H1 (cell line): ENCODE data around the gene KCNG3. TPM values are rescaled to one million over a fixed set of nuclear protein-coding genes. Genes with fewer than 3 reads are reported as not detected.

Experiments
- CTCF ChIA-PET: fragments of 300-600 bp; sonication (Branson Sonifier 250); formaldehyde crosslinking; loops from one replicate; lab custom pipeline; 2021; ENCODE audit not compliant: partially characterized antibody; lab: Charles Lee
- POLR2A ChIA-PET: fragments of 300-600 bp; sonication (Branson Sonifier 250); formaldehyde crosslinking; loops from one replicate; lab custom pipeline; 2021; ENCODE audit warnings: inconsistent platforms; ENCODE audit not compliant: partially characterized antibody; lab: Charles Lee
- DNase-seq, 2 experiments: peaks; one replicate each; pipeline versions ENCODE4 v3.0.0 to v3.0.0-alpha.2; 2010 to 2022; ENCODE audit warnings: low spot score in 2 of 2, low read depth in 1 of 2, mixed read lengths in 1 of 2
- FAIRE-seq: peaks from 2 replicates; lab custom pipeline; 2011; peaks lifted over from hg19 to GRCh38; lab: Jason Lieb, UNC
- H2AFZ ChIP-seq: 2 replicates; pipeline ENCODE4 v1.8.1; 2012; ENCODE audit warnings: low read length, inconsistent platforms
- H2AK5ac ChIP-seq: 2 replicates; pipeline ENCODE4 v1.6.1; 2013; ENCODE audit warnings: low read depth, low read length
- H2BK120ac ChIP-seq: replicated peaks from 2 replicates; pipeline ENCODE3; 2013; ENCODE audit warnings: low read depth, low read length, inconsistent platforms
- H2BK12ac ChIP-seq: 2 replicates; pipeline ENCODE4 v1.6.1; 2013; ENCODE audit warnings: low read depth, low read length
- H2BK15ac ChIP-seq: 2 replicates; pipeline ENCODE4 v1.6.1; 2013; ENCODE audit warnings: low read length
- H2BK20ac ChIP-seq: 2 replicates; pipeline ENCODE4 v1.6.1; 2013; ENCODE audit warnings: low read length
- H2BK5ac ChIP-seq: 2 replicates; pipeline ENCODE4 v1.6.1; 2013; ENCODE audit warnings: low read depth, low read length
- H3K14ac ChIP-seq: 2 replicates; pipeline ENCODE4 v1.6.1; 2013; ENCODE audit warnings: inconsistent platforms; ENCODE audit not compliant: insufficient read length
- H3K18ac ChIP-seq: 2 replicates; pipeline ENCODE4 v1.6.1; 2013; ENCODE audit warnings: low read length; ENCODE audit errors: extremely low read depth
- H3K23ac ChIP-seq: 2 replicates; pipeline ENCODE4 v1.6.1; 2013; ENCODE audit warnings: inconsistent platforms; ENCODE audit not compliant: insufficient read length
- H3K23me2 ChIP-seq: 2 replicates; pipeline ENCODE4 v1.6.1; 2013; ENCODE audit warnings: low read depth, low read length
- H3K27ac ChIP-seq: 2 replicates; pipeline ENCODE4 v1.6.1; 2011; ENCODE audit warnings: low read depth, low read length, inconsistent platforms
- H3K27me3 ChIP-seq, 4 experiments: replicated peaks in 1 of 4; 1 replicate in 1 of 4; 2 replicates in 3 of 4; pipeline versions ENCODE4 v1.6.1 to v1.8.1; 2011 to 2013; ENCODE audit warnings: low read length in 3 of 4, mild to moderate bottlenecking in 3 of 4, inconsistent platforms in 2 of 4, mixed read lengths in 2 of 4, moderate library complexity in 1 of 4; ENCODE audit not compliant: control insufficient read depth in 3 of 4, insufficient read depth in 3 of 4; ENCODE audit errors: extremely low read depth in 1 of 4
- H3K36me3 ChIP-seq, 4 experiments: 2 replicates each; pipeline versions ENCODE4 v1.6.1 to v1.8.1; 2011 to 2013; ENCODE audit warnings: mild to moderate bottlenecking in 4 of 4, low read length in 3 of 4, moderate library complexity in 2 of 4, control low read depth in 1 of 4, inconsistent platforms in 1 of 4; ENCODE audit not compliant: insufficient read depth in 4 of 4, control insufficient read depth in 2 of 4
- H3K4ac ChIP-seq: replicated peaks from 2 replicates; pipeline ENCODE3; 2013; ENCODE audit warnings: low read length, low read depth, mixed read lengths, inconsistent platforms; ENCODE audit not compliant: insufficient read length
- H3K4me1 ChIP-seq, 4 experiments: replicated peaks in 1 of 4; 1 replicate in 1 of 4; 2 replicates in 3 of 4; pipeline versions ENCODE4 v1.6.1 to v1.8.1; 2011 to 2013; ENCODE audit warnings: low read length in 3 of 4, inconsistent platforms in 2 of 4, mixed read lengths in 1 of 4; ENCODE audit not compliant: insufficient read depth in 4 of 4, control insufficient read depth in 3 of 4
- H3K4me2 ChIP-seq, 2 experiments: 2 replicates each; pipeline versions ENCODE4 v1.6.1 to v1.8.1; 2011 to 2013; ENCODE audit warnings: low read depth in 2 of 2, low read length in 2 of 2, control low read depth in 1 of 2, inconsistent platforms in 1 of 2, mild to moderate bottlenecking in 1 of 2; ENCODE audit not compliant: insufficient read depth in 1 of 2
- H3K4me3 ChIP-seq, 4 experiments: fragments of 200-600, 300-600 bp in 1 of 4; sonication (generic), shearing (Covaris generic), sonication (Bioruptor Twin) in 1 of 4; 2 replicates each; pipeline versions ENCODE4 v1.5.1 to v1.8.1; 2011 to 2016; ENCODE audit warnings: low read length in 4 of 4, low read depth in 3 of 4, control low read depth in 2 of 4, inconsistent platforms in 2 of 4, mild to moderate bottlenecking in 2 of 4, mixed read lengths in 1 of 4, moderate library complexity in 1 of 4; ENCODE audit not compliant: insufficient read depth in 2 of 4; ENCODE audit errors: extremely low read depth in 1 of 4
- H3K56ac ChIP-seq: replicated peaks from 2 replicates; pipeline ENCODE3; 2013; ENCODE audit warnings: low read depth, mild to moderate bottlenecking, mixed read lengths, low read length, inconsistent platforms; ENCODE audit not compliant: insufficient read length
- H3K79me1 ChIP-seq: 2 replicates; pipeline ENCODE4 v1.6.1; 2013; ENCODE audit warnings: low read depth, low read length, control low read depth
- H3K79me2 ChIP-seq, 2 experiments: 2 replicates each; pipeline versions ENCODE4 v1.6.1 to v1.8.1; 2012 to 2013; ENCODE audit warnings: low read length in 2 of 2, mild to moderate bottlenecking in 2 of 2, inconsistent platforms in 1 of 2; ENCODE audit not compliant: insufficient read depth in 2 of 2, control insufficient read depth in 1 of 2
- H3K9ac ChIP-seq, 4 experiments: replicated peaks in 1 of 4; 1 replicate in 1 of 4; 2 replicates in 3 of 4; pipeline versions ENCODE4 v1.6.1 to v1.8.1; 2011 to 2013; ENCODE audit warnings: low read depth in 3 of 4, low read length in 3 of 4, control low read depth in 2 of 4, mild to moderate bottlenecking in 2 of 4, moderate library complexity in 2 of 4, inconsistent platforms in 1 of 4; ENCODE audit errors: extremely low read depth in 1 of 4
- H3K9me3 ChIP-seq, 2 experiments: 2 replicates each; pipeline versions ENCODE4 v1.6.1 to v1.8.1; 2012 to 2013; ENCODE audit warnings: mild to moderate bottlenecking in 2 of 2, moderate library complexity in 2 of 2, control low read depth in 1 of 2, inconsistent platforms in 1 of 2, low read depth in 1 of 2, low read length in 1 of 2, mixed read lengths in 1 of 2; ENCODE audit not compliant: insufficient read depth in 2 of 2
- H4K20me1 ChIP-seq, 2 experiments: replicated peaks in 1 of 2; 2 replicates each; pipeline versions ENCODE3 to v1.8.1; 2011 to 2013; ENCODE audit warnings: inconsistent platforms in 2 of 2, low read length in 2 of 2, mild to moderate bottlenecking in 1 of 2; ENCODE audit not compliant: insufficient read depth in 2 of 2, control insufficient read depth in 1 of 2
- H4K5ac ChIP-seq: 2 replicates; pipeline ENCODE4 v1.6.1; 2013; ENCODE audit warnings: low read length, low read depth, mixed read lengths, inconsistent platforms; ENCODE audit not compliant: insufficient read length
- H4K8ac ChIP-seq: 2 replicates; pipeline ENCODE4 v1.8.0; 2013; ENCODE audit warnings: mild to moderate bottlenecking, moderate library complexity, low read length, inconsistent platforms; ENCODE audit not compliant: insufficient read depth; ENCODE audit errors: extremely low read depth
- H4K91ac ChIP-seq: replicated peaks from 2 replicates; pipeline ENCODE3; 2013; ENCODE audit warnings: low read length, mixed read lengths, inconsistent platforms; ENCODE audit not compliant: insufficient read length
- CBX8 ChIP-seq: fragments of 300-800, 300-1000 bp; sonication (generic); IDR thresholded peaks from 2 replicates; pipeline ENCODE4 v1.7.1; 2016; ENCODE audit warnings: low read depth, low read length, borderline replicate concordance
- EZH2 ChIP-seq: fragments of 200-600 bp; sonication (generic); IDR thresholded peaks from 2 replicates; pipeline ENCODE4 v1.7.1; 2012; ENCODE audit warnings: low read depth, mild to moderate bottlenecking, moderate library complexity, low read length, inconsistent platforms; ENCODE audit not compliant: severe bottlenecking
- JUN ChIP-seq: IDR thresholded peaks from 2 replicates; pipeline ENCODE4 v1.6.1; 2011; ENCODE audit warnings: low read depth, mild to moderate bottlenecking, improper control_type of control experiment, low read length
- KDM4A ChIP-seq: IDR thresholded peaks from one replicate; pipeline ENCODE4 v1.7.1; 2012; ENCODE audit warnings: low read depth, mild to moderate bottlenecking, moderate library complexity, low read length, inconsistent platforms; ENCODE audit not compliant: severe bottlenecking
- RAD21 ChIP-seq, 2 experiments: IDR thresholded peaks in 1 of 2; conservative IDR thresholded peaks in 1 of 2; 2 replicates each; pipeline ENCODE4 v1.6.1; 2011; ENCODE audit warnings: low read depth in 2 of 2, low read length in 2 of 2, improper control_type of control experiment in 1 of 2, inconsistent platforms in 1 of 2, mild to moderate bottlenecking in 1 of 2, moderate library complexity in 1 of 2
- TCF12 ChIP-seq: IDR thresholded peaks from 2 replicates; pipeline ENCODE4 v1.6.1; 2011; ENCODE audit warnings: low read depth, mild to moderate bottlenecking, low read length
- WGBS, 2 experiments: shearing (Covaris generic) in 1 of 2; methylation state at CpG; one replicate each; pipeline versions ENCODE4 v1.1.6 to v1.1.7; 2013 to 2015; ENCODE audit warnings: low lambda C conversion rate in 2 of 2, mixed read lengths in 2 of 2, inconsistent platforms in 1 of 2, low coverage in 1 of 2, missing lambda C conversion rate in 1 of 2; ENCODE audit not compliant: insufficient replicate concordance in 2 of 2, insufficient coverage in 1 of 2, insufficient read length in 1 of 2; ENCODE audit errors: extremely low coverage in 1 of 2, missing lambda C conversion rate in 1 of 2; 5-methylcytosine and 5-hydroxymethylcytosine counted together
- polyA plus RNA-seq, 7 experiments: library from polyadenylated mRNA; depleted of rRNA in 3 of 7; stranded (reverse) in 5 of 7; unstranded in 2 of 7; fragments of >200 nt in 5 of 7; fragments of 200-250 nt in 2 of 7; gene quantifications; 1 replicate in 5 of 7; 2 replicates in 1 of 7; 4 replicates in 1 of 7; pipeline versions ENCODE4 v1.2.1 to v1.2.3, GENCODE V29; 2011 to 2013; ENCODE audit warnings: missing spikeins in 2 of 7, mixed read lengths in 2 of 7
- total RNA-seq: library from RNA; stranded (reverse); fragmentation: NEBNext Ultra II Directional; extraction: Animal tissue kit (Norgen Biotek cat#: 25700); gene quantifications from 2 replicates; pipeline ENCODE4 v1.2.1, GENCODE V29; 2021

Gene KCNG3
- total and polyA plus RNA-seq, 2 of the 8 experiments (the other 6 are each of a cell fraction or from before 2014, with no cell fraction given) = 8.1 to 21.3 TPM

DNA sequence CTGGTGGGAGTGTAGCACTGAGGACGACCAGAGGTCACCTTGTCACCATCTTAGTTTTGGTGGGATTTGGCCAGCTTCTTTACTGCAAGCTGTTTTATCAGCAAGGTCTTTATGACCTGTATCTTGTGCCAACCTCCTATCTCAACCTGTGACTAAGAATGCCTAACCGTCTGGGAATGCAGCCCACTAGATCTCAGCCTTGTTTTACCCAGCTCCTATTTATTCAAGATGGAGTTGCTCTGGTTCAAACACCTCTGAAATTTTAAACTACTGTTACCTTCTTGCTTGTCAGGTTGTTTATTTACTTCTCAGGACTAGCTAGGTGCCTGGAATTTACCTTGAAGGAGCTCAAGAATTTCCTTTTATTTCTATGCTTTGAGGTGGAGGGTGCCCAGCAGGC lies 9.5 kb upstream of the KCNG3 start:
- no peak overlapping the region for H2BK12ac ChIP-seq
- peaks cover 0 to 8% (median 1%) of the 10 kb centered on the region in 4 experiments; a peak in 2 of 7 replicates for H3K4me1 ChIP-seq
- H4K91ac ChIP-seq = no peak overlapping the region
- H3K23ac ChIP-seq = no peak overlapping the region
- no peaks in the 10 kb centered on the region for H3K79me1 ChIP-seq
- no peak overlapping the region for H3K9ac ChIP-seq
- H2BK15ac ChIP-seq = no peak overlapping the region
- no peaks in the 10 kb centered on the region for H4K20me1 ChIP-seq
- H3K23me2 ChIP-seq = no peaks in the 10 kb centered on the region
- H2AFZ ChIP-seq = no peak overlapping the region
- H4K8ac ChIP-seq = no peak overlapping the region
- no peak for TF ChIP-seq TCF12
- TF ChIP-seq EZH2 = no peak
- TF ChIP-seq KDM4A = no peak
- no peak for TF ChIP-seq CBX8
- TF ChIP-seq RAD21 (IDR thresholded peaks at IDR 0.05 in 1 of 2, conservative IDR thresholded peaks at IDR 0.05 in 1 of 2; ENCODE audit: low read depth in 2 of 2, low read length in 2 of 2) = no peak
- TF ChIP-seq JUN = no peak
- H3K27me3 ChIP-seq = no peaks in the 10 kb centered on the region
- H3K36me3 ChIP-seq = no peaks in the 10 kb centered on the region
- 88% methylated on average over 2 of the region's 2 CpGs; no CpG with 5 or more reads in 1 of the 2 experiments for WGBS, 2 experiments
- no peak overlapping the region for H4K5ac ChIP-seq
- CTCF ChIA-PET = interaction anchor here (0.7 to 1.4 kb wide), 7 partner anchors 9 to 163 kb away, joined by 3 to 7 read pairs (median 3); no protein-coding TSS in a partner anchor
- H2BK20ac ChIP-seq = no peak overlapping the region
- no peak overlapping the region for H3K4me2 ChIP-seq
- H3K4ac ChIP-seq = no peak overlapping the region
- H3K56ac ChIP-seq = no peak overlapping the region
- H2AK5ac ChIP-seq = no peak overlapping the region
- no peaks in the 10 kb centered on the region for H3K9me3 ChIP-seq
- no peak overlapping the region for H3K27ac ChIP-seq
- no peak for FAIRE-seq
- H3K4me3 ChIP-seq = no peak overlapping the region
- no peak for DNase-seq
- no peak overlapping the region for H2BK120ac ChIP-seq
- H2BK5ac ChIP-seq = no peak overlapping the region
- H3K79me2 ChIP-seq = no peaks in the 10 kb centered on the region
- POLR2A ChIA-PET = interaction anchor here (0.5 to 1.5 kb wide), 2 partner anchors 65 to 179 kb away, joined by 3 read pairs; no protein-coding TSS in a partner anchor
- no peak overlapping the region; the same call in 1 of the 2 replicates for H3K18ac ChIP-seq
- H3K14ac ChIP-seq = no peak overlapping the region
